HCT116 (cell line): ENCODE data around the gene ARHGEF37. TPM values are rescaled to one million over a fixed set of nuclear protein-coding genes. Genes with fewer than 3 reads are reported as not detected.

Source experiments
- ATAC-seq: fragments of 200-7000 bp; cut with Tn5 transposase; 2 replicates; pipeline ENCODE4 v1.9.1; 2020; ENCODE audit warnings: mild to moderate bottlenecking, moderate library complexity
- BruUV-seq: library from RNA; stranded (reverse); fragments of 400-500 nt; replicated peaks from 2 replicates; lab custom pipeline; 2021; lab: Mats Ljungman, UMichigan
- CTCF ChIA-PET: fragments of 300-600 bp; sonication (Branson Sonifier 250); formaldehyde crosslinking; loops from one replicate; lab custom pipeline; 2021; ENCODE audit warnings: antibody characterized with exemption; lab: Charles Lee
- POLR2A ChIA-PET: fragments of 300-600, 350-600 bp; sonication (Branson Sonifier 250); formaldehyde crosslinking; loops from one replicate; lab custom pipeline; 2021; ENCODE audit warnings: antibody characterized with exemption; lab: Charles Lee
- RAD21 ChIA-PET, 2 experiments: fragments of 300-600 bp; sonication (Branson Sonifier 250); formaldehyde crosslinking; loops; one replicate each; lab custom pipeline; 2023; ENCODE audit warnings: low total read pairs in 2 of 2; ENCODE audit not compliant: uncharacterized antibody in 2 of 2, unreplicated experiment in 2 of 2, low non-redundant PET in 1 of 2; lab: Charles Lee
- DNase-seq: peaks from one replicate; pipeline ENCODE4 v3.0.0-alpha.2; 2010; ENCODE audit warnings: low read depth, low spot score
- H2AFZ ChIP-seq: fragments of 200-600 bp; shearing (Covaris generic), sonication (generic); 2 replicates; pipeline ENCODE4 v1.6.1; 2017; ENCODE audit warnings: low read depth, mixed run types, mixed read lengths, antibody characterized with exemption, low read length; ENCODE audit not compliant: poor library complexity, severe bottlenecking
- H3K27ac ChIP-seq: 2 replicates; pipeline ENCODE4 v1.5.1; 2012; ENCODE audit warnings: low read depth, low read length
- H3K27me3 ChIP-seq: fragments of 200-600 bp; sonication (generic); 2 replicates; pipeline ENCODE4 v1.6.1; 2016; ENCODE audit warnings: mixed run types, low read length, mixed read lengths; ENCODE audit not compliant: insufficient read depth
- H3K36me3 ChIP-seq, 2 experiments: fragments of 200-500 bp in 1 of 2; fragments of 200-600 bp in 1 of 2; sonication (Bioruptor generic) in 1 of 2; sonication (generic) in 1 of 2; 2 replicates each; pipeline versions ENCODE4 v1.5.1 to v1.6.1; 2014 to 2016; ENCODE audit warnings: low read length in 2 of 2, inconsistent platforms in 1 of 2, mixed read lengths in 1 of 2, mixed run types in 1 of 2; ENCODE audit not compliant: insufficient read depth in 2 of 2, control insufficient read depth in 1 of 2
- H3K4me1 ChIP-seq, 2 experiments: fragments of 200-600 bp in 1 of 2; sonication (generic) in 1 of 2; 2 replicates each; pipeline versions ENCODE4 v1.5.1 to v1.6.1; 2012 to 2017; ENCODE audit warnings: low read length in 2 of 2, inconsistent platforms in 1 of 2, mild to moderate bottlenecking in 1 of 2, mixed read lengths in 1 of 2, mixed run types in 1 of 2, moderate library complexity in 1 of 2; ENCODE audit not compliant: insufficient read depth in 2 of 2, control insufficient read depth in 1 of 2
- H3K4me2 ChIP-seq: fragments of 200-600 bp; sonication (generic); 2 replicates; pipeline ENCODE4 v1.6.1; 2017; ENCODE audit warnings: mixed run types, low read length, mixed read lengths
- H3K4me3 ChIP-seq, 2 experiments: fragments of 200-600 bp in 1 of 2; sonication (generic) in 1 of 2; replicated peaks in 1 of 2; 2 replicates each; pipeline ENCODE4 v1.5.1; 2011 to 2016; ENCODE audit warnings: low read length in 2 of 2, control low read depth in 1 of 2, low read depth in 1 of 2, mild to moderate bottlenecking in 1 of 2, mixed read lengths in 1 of 2, mixed run types in 1 of 2
- H3K79me2 ChIP-seq: fragments of 200-600 bp; sonication (generic); 2 replicates; pipeline ENCODE4 v1.6.1; 2017; ENCODE audit warnings: mild to moderate bottlenecking, mixed run types, low read length, moderate library complexity, mixed read lengths; ENCODE audit not compliant: insufficient read depth
- H3K9ac ChIP-seq: fragments of 200-600 bp; sonication (generic); 2 replicates; pipeline ENCODE4 v1.6.1; 2016; ENCODE audit warnings: low read length, mixed read lengths
- H3K9me2 ChIP-seq: fragments of 200-600 bp; sonication (generic), shearing (Covaris generic); 2 replicates; pipeline ENCODE4 v1.6.1; 2017; ENCODE audit warnings: mixed run types, mild to moderate bottlenecking, moderate library complexity; ENCODE audit not compliant: insufficient read depth
- H3K9me3 ChIP-seq, 2 experiments: fragments of 200-500 bp in 1 of 2; fragments of 200-600 bp in 1 of 2; sonication (Bioruptor generic) in 1 of 2; sonication (generic) in 1 of 2; 2 replicates each; pipeline ENCODE4 v1.6.1; 2014 to 2017; ENCODE audit warnings: low read length in 2 of 2, mixed read lengths in 2 of 2, inconsistent platforms in 1 of 2, low read depth in 1 of 2, mild to moderate bottlenecking in 1 of 2, mixed run types in 1 of 2, moderate library complexity in 1 of 2; ENCODE audit not compliant: control insufficient read depth in 1 of 2, insufficient read depth in 1 of 2
- H4K20me1 ChIP-seq: fragments of 200-600 bp; sonication (generic), shearing (Covaris generic); 2 replicates; pipeline ENCODE4 v1.6.1; 2017; ENCODE audit warnings: mixed run types, mild to moderate bottlenecking, moderate library complexity; ENCODE audit not compliant: insufficient read depth
- TCF7L2 ChIP-seq: IDR thresholded peaks from 2 replicates; pipeline ENCODE4 v1.7.0; 2011; ENCODE audit warnings: borderline replicate concordance, inconsistent platforms; ENCODE audit not compliant: insufficient read depth, insufficient read length; ENCODE audit errors: extremely low read depth
- ZNF274 ChIP-seq: fragments of 200-500 bp; sonication (Bioruptor generic); IDR thresholded peaks from 2 replicates; pipeline ENCODE4 v1.6.1; 2014; ENCODE audit warnings: mild to moderate bottlenecking, low read depth, low read length, inconsistent platforms
- intact Hi-C: fragments of 100-400 bp; cut with micrococcal nuclease; formaldehyde crosslinking; loops from 2 replicates; pipeline ENCODE4 v1.10.0; 2022
- total RNA-seq: library from RNA; stranded (reverse); gene quantifications from one replicate; pipeline ENCODE4 v1.2.1, GENCODE V29; 2021; ENCODE audit not compliant: unreplicated experiment
- TF ChIP-seq, protein P1 (sequence below), 3 experiments: fragments of 200-600 bp in 1 of 3; sonication (generic) in 1 of 3; IDR thresholded peaks in 2 of 3; conservative IDR thresholded peaks in 1 of 3; 2 replicates each; pipeline ENCODE4 v1.5.1; 2012 to 2017; ENCODE audit warnings: low read depth in 2 of 3, low read length in 2 of 3, antibody characterized with exemption in 1 of 3, borderline replicate concordance in 1 of 3, control low read depth in 1 of 3, mild to moderate bottlenecking in 1 of 3, mixed read lengths in 1 of 3, mixed run types in 1 of 3, moderate library complexity in 1 of 3; ENCODE audit not compliant: insufficient read depth in 1 of 3
- TF ChIP-seq, protein P2 (sequence below): IDR thresholded peaks from 2 replicates; pipeline ENCODE4 v1.6.1; 2012; ENCODE audit warnings: low read depth
- TF ChIP-seq, protein P3 (sequence below): IDR thresholded peaks from 2 replicates; pipeline ENCODE4 v1.6.1; 2012

Gene ARHGEF37
- total RNA-seq, 1 experiment from 2014 or later, result 7.0 TPM

DNA sequence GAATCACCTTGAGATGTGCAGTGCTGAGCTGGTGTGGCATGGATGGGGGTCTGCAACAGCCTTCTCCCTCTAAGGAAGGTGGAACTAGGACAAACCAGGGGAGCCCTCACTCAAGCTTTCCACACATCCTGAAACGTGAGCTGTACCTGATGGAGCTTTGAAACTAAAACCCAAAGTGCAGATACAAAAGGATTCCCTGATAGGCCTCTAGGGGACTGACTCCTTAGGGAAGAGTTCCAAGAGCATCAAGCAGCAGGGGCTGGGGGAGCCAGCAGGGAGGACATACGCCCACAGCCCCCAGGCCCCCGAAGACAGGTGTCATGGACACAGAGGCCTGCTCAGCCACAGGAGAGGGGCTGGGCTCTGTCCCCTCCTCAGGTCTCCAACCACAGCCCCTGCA is 17.7 kb downstream of the ARHGEF37 start:
- H3K9ac ChIP-seq, result no peak overlapping the region
- H3K4me1 ChIP-seq, result peaks cover 17 to 32% of the 10 kb centered on the region in 2 experiments
- H3K4me3 ChIP-seq, result no peak overlapping the region
- no peaks in the 10 kb centered on the region for H3K36me3 ChIP-seq
- H2AFZ ChIP-seq, result no peak overlapping the region
- CTCF ChIA-PET, result interaction anchor here (1.0 to 1.4 kb wide), 3 partner anchors 11 to 20 kb away, joined by 3 to 6 read pairs (median 4); no protein-coding TSS in a partner anchor
- no peaks in the 10 kb centered on the region for H3K27me3 ChIP-seq
- H3K9me3 ChIP-seq, result no peaks in the 10 kb centered on the region
- H3K9me2 ChIP-seq, result no peaks in the 10 kb centered on the region
- POLR2A ChIA-PET, result no interaction called here
- intact Hi-C loops, result no loop called here
- H3K4me2 ChIP-seq, result no peak overlapping the region
- TF ChIP-seq, protein P1, sequence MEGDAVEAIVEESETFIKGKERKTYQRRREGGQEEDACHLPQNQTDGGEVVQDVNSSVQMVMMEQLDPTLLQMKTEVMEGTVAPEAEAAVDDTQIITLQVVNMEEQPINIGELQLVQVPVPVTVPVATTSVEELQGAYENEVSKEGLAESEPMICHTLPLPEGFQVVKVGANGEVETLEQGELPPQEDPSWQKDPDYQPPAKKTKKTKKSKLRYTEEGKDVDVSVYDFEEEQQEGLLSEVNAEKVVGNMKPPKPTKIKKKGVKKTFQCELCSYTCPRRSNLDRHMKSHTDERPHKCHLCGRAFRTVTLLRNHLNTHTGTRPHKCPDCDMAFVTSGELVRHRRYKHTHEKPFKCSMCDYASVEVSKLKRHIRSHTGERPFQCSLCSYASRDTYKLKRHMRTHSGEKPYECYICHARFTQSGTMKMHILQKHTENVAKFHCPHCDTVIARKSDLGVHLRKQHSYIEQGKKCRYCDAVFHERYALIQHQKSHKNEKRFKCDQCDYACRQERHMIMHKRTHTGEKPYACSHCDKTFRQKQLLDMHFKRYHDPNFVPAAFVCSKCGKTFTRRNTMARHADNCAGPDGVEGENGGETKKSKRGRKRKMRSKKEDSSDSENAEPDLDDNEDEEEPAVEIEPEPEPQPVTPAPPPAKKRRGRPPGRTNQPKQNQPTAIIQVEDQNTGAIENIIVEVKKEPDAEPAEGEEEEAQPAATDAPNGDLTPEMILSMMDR (IDR thresholded peaks at IDR 0.05 in 2 of 3, conservative IDR thresholded peaks at IDR 0.05 in 1 of 3; ENCODE audit: borderline replicate concordance in 1 of 3, insufficient read depth in 1 of 3, low read depth in 2 of 3, low read length in 2 of 3), result peak in 2 of 3 experiments; percentile 17 to 28; a peak in 3 of 6 replicates
- TF ChIP-seq, protein P2, sequence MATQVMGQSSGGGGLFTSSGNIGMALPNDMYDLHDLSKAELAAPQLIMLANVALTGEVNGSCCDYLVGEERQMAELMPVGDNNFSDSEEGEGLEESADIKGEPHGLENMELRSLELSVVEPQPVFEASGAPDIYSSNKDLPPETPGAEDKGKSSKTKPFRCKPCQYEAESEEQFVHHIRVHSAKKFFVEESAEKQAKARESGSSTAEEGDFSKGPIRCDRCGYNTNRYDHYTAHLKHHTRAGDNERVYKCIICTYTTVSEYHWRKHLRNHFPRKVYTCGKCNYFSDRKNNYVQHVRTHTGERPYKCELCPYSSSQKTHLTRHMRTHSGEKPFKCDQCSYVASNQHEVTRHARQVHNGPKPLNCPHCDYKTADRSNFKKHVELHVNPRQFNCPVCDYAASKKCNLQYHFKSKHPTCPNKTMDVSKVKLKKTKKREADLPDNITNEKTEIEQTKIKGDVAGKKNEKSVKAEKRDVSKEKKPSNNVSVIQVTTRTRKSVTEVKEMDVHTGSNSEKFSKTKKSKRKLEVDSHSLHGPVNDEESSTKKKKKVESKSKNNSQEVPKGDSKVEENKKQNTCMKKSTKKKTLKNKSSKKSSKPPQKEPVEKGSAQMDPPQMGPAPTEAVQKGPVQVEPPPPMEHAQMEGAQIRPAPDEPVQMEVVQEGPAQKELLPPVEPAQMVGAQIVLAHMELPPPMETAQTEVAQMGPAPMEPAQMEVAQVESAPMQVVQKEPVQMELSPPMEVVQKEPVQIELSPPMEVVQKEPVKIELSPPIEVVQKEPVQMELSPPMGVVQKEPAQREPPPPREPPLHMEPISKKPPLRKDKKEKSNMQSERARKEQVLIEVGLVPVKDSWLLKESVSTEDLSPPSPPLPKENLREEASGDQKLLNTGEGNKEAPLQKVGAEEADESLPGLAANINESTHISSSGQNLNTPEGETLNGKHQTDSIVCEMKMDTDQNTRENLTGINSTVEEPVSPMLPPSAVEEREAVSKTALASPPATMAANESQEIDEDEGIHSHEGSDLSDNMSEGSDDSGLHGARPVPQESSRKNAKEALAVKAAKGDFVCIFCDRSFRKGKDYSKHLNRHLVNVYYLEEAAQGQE, result no peak
- no peak for TF ChIP-seq TCF7L2
- no peak for TF ChIP-seq ZNF274
- TF ChIP-seq, protein P3, sequence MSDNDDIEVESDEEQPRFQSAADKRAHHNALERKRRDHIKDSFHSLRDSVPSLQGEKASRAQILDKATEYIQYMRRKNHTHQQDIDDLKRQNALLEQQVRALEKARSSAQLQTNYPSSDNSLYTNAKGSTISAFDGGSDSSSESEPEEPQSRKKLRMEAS, result no peak
- TF ChIP-seq, all 23 proteins: peak for 1
- no TSS peak for BruUV-seq
- DNase-seq (no peak), ATAC-seq (no peak)
- RAD21 ChIA-PET, result no interaction called here
- H3K79me2 ChIP-seq, result no peaks in the 10 kb centered on the region
- no peaks in the 10 kb centered on the region for H4K20me1 ChIP-seq
- no peak overlapping the region for H3K27ac ChIP-seq
